ENCODE data around the gene PPIL1.

The PPIL1 gene

DNA sequence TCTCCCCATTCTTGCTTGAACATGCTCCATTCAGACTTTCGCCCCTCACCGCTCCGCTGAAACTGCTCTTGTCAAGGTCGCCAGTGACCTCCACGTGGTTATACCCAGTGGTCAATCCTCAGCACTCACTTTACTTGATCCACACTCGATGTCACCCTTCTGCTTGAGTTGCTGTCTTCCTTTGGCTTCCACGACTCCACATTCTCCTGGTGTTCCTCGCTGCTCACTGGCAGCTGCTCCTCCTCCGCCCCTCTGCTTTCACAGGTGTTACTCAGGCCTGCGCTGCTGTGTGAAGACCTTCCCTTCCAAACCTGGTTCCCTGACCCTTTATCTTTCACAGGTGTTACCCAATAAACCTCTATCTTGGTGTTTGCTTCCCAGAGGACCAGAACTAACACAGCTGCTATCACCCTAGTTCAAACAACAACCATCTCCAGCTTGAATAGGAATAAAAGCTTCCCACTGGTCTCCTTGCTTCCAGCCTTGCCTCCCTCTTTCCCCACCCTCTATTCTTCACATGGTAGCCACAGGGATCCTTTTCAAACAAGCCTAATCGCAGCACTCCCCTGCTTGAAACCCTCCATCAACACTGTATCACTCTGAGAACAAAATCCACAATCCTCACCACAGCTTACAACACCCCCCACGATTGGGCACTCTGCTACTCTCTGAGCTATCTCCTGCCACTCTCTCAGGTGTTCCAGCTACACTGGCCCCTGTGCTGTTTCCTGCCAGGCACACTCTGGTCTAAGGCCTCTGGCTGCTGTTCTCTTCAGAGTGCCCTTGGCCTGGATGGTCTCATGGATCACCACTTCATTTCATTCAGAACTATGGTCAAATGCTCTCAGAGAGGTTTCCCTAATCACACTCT, 10.7 kb downstream of the PPIL1 start:
- peaks cover 5% of the 10 kb centered on the region; the same call in 1 of the 2 replicates for H4K20me1 ChIP-seq (ENCODE audit: low read depth, low read length)
- H3K27ac ChIP-seq (ENCODE audit: low read depth, low read length) = no peak overlapping the region
- no peak overlapping the region for H3K9ac ChIP-seq (ENCODE audit: low read length)
- H3K9me3 ChIP-seq (ENCODE audit: insufficient read depth, low read length) = no peaks in the 10 kb centered on the region
- no peak overlapping the region for H2AFZ ChIP-seq (ENCODE audit: low read depth, low read length, severe bottlenecking)
- no peaks in the 10 kb centered on the region for H3K27me3 ChIP-seq (ENCODE audit: low read length)
- no peaks in the 10 kb centered on the region for H3K9me2 ChIP-seq (replicated peaks; ENCODE audit: insufficient read depth, low read length)
- H3K79me2 ChIP-seq (ENCODE audit: insufficient read depth, low read length) = peaks cover 96% of the 10 kb centered on the region
- no peaks in the 10 kb centered on the region for H3F3A ChIP-seq (ENCODE audit: insufficient read depth)
- H3K36me3 ChIP-seq (ENCODE audit: low read length) = peaks cover 25% of the 10 kb centered on the region
- H3K4me3 ChIP-seq (ENCODE audit: insufficient read depth, low read length, poor library complexity, severe bottlenecking) = no peak overlapping the region
- no peak overlapping the region for H3K4me2 ChIP-seq (ENCODE audit: low read depth, low read length, poor library complexity, severe bottlenecking)
- TF ChIP-seq, protein P1, sequence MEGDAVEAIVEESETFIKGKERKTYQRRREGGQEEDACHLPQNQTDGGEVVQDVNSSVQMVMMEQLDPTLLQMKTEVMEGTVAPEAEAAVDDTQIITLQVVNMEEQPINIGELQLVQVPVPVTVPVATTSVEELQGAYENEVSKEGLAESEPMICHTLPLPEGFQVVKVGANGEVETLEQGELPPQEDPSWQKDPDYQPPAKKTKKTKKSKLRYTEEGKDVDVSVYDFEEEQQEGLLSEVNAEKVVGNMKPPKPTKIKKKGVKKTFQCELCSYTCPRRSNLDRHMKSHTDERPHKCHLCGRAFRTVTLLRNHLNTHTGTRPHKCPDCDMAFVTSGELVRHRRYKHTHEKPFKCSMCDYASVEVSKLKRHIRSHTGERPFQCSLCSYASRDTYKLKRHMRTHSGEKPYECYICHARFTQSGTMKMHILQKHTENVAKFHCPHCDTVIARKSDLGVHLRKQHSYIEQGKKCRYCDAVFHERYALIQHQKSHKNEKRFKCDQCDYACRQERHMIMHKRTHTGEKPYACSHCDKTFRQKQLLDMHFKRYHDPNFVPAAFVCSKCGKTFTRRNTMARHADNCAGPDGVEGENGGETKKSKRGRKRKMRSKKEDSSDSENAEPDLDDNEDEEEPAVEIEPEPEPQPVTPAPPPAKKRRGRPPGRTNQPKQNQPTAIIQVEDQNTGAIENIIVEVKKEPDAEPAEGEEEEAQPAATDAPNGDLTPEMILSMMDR (IDR thresholded peaks at IDR 0.05; ENCODE audit: insufficient read depth, low read length, poor library complexity, severe bottlenecking) = no peak
- TF ChIP-seq EZH2phosphoT487 (conservative IDR thresholded peaks at IDR 0.05; ENCODE audit: low read length) = no peak

DNA sequence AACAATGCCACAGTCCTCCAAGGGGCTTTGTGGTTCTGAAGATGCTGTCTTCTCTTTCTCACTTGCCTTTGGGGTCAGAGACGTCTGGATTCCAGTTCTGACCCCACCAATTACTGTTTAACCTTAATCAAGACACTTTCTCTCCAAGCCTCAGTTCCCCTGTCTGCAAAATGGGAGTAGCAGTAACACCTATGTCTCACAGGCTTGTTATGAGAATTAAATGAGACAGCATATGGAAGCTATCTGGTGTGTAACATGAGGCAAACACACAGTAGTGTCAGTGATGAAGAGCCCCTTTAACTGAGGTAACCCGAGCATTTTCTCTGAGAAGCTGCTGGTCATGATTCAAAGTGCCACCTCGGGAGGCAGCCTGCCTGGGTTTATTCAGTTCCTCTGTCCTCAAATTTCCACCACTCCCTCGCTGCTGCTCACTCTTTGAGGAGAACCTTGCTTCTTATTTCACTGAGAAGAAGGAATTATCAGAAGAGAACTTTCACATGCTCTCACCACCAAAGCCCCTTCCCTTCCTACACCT, 11.7 kb downstream of the PPIL1 start:
- Histone ChIP-seq H3F3A (ENCODE audit: insufficient read depth) (no peaks in the 10 kb centered on the region), H3K27me3 (ENCODE audit: low read length) (no peaks in the 10 kb centered on the region), H2AFZ (ENCODE audit: low read depth, low read length, severe bottlenecking) (no peak overlapping the region), H3K4me3 (ENCODE audit: insufficient read depth, low read length, poor library complexity, severe bottlenecking) (no peak overlapping the region), H3K9me2 (replicated peaks; ENCODE audit: insufficient read depth, low read length) (no peaks in the 10 kb centered on the region), H3K27ac (ENCODE audit: low read depth, low read length) (no peak overlapping the region), H3K36me3 (ENCODE audit: low read length) (peaks cover 25% of the 10 kb centered on the region), H3K9me3 (ENCODE audit: insufficient read depth, low read length) (no peaks in the 10 kb centered on the region), H3K4me2 (ENCODE audit: low read depth, low read length, poor library complexity, severe bottlenecking) (no peak overlapping the region), H3K79me2 (ENCODE audit: insufficient read depth, low read length) (peaks cover 97% of the 10 kb centered on the region), H4K20me1 (ENCODE audit: low read depth, low read length) (peaks cover 5% of the 10 kb centered on the region; the same call in 1 of the 2 replicates), H3K9ac (ENCODE audit: low read length) (no peak overlapping the region)
- TF ChIP-seq EZH2phosphoT487 (conservative IDR thresholded peaks at IDR 0.05; ENCODE audit: low read length) = no peak
- TF ChIP-seq, protein P1 (IDR thresholded peaks at IDR 0.05; ENCODE audit: insufficient read depth, low read length, poor library complexity, severe bottlenecking) = no peak

DNA sequence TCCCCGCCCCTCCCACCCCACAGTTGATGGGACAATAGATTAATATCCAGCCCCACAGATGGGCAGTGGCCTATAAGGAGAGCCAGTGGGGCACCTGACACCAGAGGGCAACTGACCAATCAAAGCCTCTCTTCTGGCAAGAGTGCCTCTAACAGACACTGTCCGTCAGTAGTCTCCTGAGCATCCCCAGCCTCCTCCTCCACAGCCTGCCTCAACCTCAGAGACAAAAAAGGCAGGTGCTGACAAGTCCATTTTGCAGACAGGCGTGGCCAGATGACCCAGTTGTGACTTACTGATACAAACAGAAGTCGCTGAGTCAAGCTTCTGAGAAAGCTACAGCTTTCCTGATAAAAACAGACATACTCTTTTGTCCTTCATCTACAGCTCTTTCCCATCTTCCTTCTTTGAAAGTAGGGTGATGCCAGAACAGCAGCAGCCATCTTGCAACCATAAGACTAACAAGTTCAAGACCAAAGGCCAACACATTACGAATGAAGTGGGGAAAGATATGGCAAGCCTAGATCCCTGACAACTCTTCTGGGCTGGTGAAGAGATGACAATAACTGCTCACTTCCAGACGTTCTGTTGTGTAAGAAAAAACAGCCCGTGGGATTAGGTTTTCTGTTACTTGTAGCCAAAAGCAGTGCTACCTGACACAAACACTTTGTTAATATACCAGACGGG, 12.3 kb downstream of the PPIL1 start:
- Histone ChIP-seq H3F3A (ENCODE audit: insufficient read depth) (no peaks in the 10 kb centered on the region), H3K4me2 (ENCODE audit: low read depth, low read length, poor library complexity, severe bottlenecking) (no peak overlapping the region), H3K79me2 (ENCODE audit: insufficient read depth, low read length) (peaks cover 96% of the 10 kb centered on the region), H3K9ac (ENCODE audit: low read length) (no peak overlapping the region), H4K20me1 (ENCODE audit: low read depth, low read length) (peaks cover 5% of the 10 kb centered on the region; the same call in 1 of the 2 replicates), H3K4me3 (ENCODE audit: insufficient read depth, low read length, poor library complexity, severe bottlenecking) (no peak overlapping the region), H3K27ac (ENCODE audit: low read depth, low read length) (no peak overlapping the region), H3K27me3 (ENCODE audit: low read length) (no peaks in the 10 kb centered on the region), H2AFZ (ENCODE audit: low read depth, low read length, severe bottlenecking) (no peak overlapping the region), H3K9me2 (replicated peaks; ENCODE audit: insufficient read depth, low read length) (no peaks in the 10 kb centered on the region), H3K36me3 (ENCODE audit: low read length) (peaks cover 25% of the 10 kb centered on the region), H3K9me3 (ENCODE audit: insufficient read depth, low read length) (no peaks in the 10 kb centered on the region)
- TF ChIP-seq, protein P1 (IDR thresholded peaks at IDR 0.05; ENCODE audit: insufficient read depth, low read length, poor library complexity, severe bottlenecking) = no peak
- TF ChIP-seq EZH2phosphoT487 (conservative IDR thresholded peaks at IDR 0.05; ENCODE audit: low read length) = no peak
